HK-2 (cell line): ENCODE data around the gene SH2D1A.
A peak's percentile ranks its signal among the peaks of the same experiment; 100 is the strongest.
"Not testable (repeated sequence)": the region's sequence is repeated elsewhere in the genome, so short reads cannot be mapped to it uniquely, and the experiment has no call there.

Experiments used
- DNase-seq: peaks from one replicate; pipeline ENCODE4 v3.0.0-alpha.2; 2018; ENCODE audit not compliant: unreplicated experiment

SH2D1A gene

GRCh38 chrX:124354648-124355047, 8.3 kb downstream of the SH2D1A start:
- no peak for DNase-seq

DNA sequence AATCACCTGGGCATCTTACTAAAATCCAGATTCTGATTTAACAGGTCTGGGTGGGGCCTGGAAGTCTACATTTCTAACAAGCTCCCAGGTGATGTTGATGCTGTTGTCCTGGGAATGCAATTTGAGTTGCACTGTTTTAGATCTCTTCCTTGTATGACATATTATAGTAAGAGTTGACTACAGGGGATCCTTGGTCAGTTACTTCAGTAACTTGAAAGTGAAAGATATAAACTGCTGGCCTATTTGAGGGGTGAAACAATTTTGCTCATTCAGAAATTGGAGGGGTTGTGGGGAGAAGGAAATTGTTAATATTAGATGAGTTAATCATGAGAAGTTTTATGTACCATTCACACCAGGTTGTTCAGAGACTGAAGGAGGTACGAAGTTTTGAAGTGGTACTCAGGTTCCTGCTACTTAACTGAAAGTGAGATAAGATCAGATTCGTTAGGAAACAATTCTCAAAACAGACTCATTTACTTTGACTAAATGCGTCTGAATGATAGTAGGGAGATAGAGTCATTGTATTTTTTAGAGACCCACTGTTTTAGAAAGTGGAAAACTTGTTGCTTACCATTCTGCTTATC, 12.5 kb downstream of the SH2D1A start:
- DNase-seq: no peak

DNA sequence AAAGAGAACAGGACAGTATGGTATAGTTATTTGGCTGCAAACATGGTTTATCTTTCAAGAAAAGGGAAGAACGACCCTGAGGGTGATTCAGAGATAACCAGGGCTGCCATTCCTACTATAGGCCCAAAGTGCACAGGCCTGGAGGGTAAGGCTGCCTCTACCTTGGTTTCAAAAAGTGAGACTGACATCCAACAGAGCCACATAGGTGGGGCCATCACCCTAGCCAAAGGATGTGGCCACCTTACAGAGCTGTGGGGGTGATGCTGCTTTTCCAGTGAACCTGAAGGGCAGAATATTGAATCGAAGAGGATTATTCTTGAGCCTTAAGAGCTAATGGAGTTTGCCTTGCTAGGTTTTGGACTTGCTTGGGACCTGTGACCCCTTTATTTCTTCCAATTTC, 15.7 kb downstream of the SH2D1A start:
- no peak for DNase-seq

DNA sequence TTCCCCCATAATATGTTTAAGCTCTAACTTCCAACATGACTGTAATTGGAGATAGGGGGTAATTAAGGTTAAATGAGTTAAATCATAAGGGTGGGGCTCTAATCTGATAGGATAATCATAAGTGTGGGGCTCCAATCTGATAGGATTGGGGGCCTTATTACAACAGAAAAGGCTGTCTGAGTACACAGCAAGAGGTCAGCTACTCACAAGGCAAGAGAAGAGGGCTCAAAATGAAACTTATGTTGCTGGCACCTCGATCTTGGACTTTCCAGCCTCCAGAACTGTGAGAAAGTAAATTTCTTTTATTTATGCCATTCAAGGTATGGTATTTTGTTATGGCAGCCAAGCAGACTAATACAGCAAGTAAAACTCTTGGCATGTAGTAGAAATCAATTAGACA, 16.4 kb downstream of the SH2D1A start:
- DNase-seq: no peak

- DNase-seq: no peak
Observed at GRCh38 chrX:124369722-124370121, 23.4 kb downstream of the SH2D1A start.

DNA sequence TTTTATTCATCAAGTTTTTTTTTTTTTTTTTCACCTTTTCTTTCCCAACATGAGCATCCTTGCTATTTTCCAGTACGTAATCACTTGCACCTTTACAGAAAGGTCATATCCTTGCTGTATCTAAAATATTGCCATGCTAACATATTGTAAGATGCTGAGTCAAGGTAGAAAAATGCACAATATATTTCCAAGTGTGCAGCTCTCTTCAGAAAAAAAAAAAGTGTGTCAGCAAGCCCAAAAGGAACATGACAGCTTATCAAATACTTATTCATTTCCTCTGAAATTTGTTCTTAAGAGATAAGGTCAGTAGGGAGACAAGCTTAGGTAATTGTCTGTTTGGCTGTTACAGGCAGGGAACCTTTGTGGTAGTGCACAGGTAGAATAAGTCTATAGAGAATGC, 27.0 kb downstream of the SH2D1A start:
- no peak for DNase-seq

- DNase-seq: no peak
Observed at GRCh38 chrX:124378643-124379042, 32.3 kb downstream of the SH2D1A start.

GRCh38 chrX:124383354-124383753, 37.0 kb downstream of the SH2D1A start:
- no peak for DNase-seq

DNA sequence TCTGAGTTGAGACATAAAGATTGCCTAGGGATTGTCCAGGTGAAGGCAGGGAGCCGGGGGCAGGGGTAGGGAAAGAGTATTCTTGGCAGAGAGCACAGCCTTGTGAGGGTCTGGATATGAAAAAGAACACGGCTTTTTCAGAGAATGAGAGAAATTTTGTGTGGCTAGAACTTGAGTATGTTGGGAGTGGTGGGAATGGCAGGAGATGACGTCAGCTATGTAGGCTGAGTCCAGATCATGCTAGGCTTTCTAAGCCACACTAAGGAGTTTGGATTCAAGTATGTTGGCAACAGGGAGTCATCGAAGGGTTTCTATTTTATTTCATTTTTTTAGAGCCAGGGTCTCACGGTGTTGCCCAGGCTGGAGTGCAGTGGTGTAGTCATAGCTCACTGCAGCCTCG, 40.0 kb downstream of the SH2D1A start:
- no peak for DNase-seq

DNA sequence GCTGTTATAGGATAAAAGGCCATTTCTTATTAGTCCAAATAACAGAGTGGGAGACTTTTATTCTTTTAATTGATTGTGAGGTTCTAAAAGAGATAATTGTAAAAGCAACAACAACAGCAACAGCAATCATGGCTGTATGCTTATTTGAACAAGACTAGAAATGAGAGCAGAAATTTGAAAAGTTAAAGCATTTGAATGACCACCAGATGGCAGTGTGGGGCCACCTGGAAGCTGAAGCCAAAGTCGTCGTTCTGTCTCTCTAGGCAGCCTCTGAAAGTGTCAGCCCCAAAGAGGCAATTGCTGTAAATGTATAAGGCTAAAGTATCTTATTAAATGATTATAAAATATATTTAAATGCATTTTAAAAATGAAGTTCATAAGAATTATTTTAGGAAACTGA, 42.2 kb downstream of the SH2D1A start:
- peak; percentile 22 for DNase-seq

- DNase-seq: no peak
Observed at GRCh38 chrX:124392794-124393193, 46.4 kb downstream of the SH2D1A start.

DNA sequence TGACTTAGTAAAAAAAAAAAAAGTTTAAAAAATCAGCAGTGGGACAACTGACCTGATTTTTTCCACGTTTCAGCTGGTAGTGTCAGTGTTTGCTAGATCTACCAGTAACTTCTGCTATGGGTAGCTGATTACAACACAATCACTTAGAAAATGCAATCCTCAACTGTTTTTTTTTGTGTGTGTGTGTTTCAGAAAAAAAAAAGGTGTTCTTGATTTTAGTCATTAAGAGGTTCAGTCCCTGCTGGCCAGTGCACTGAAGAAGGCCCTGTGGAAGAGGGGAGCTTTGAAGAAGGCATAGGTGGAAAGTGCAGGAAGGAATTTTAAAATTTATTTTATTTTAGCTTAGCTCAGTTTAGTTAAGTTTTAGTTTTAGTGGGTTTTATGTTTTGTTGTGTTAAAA, 46.9 kb downstream of the SH2D1A start:
- DNase-seq: no peak

- DNase-seq: no peak
Observed at GRCh38 chrX:124393659-124394058, 47.3 kb downstream of the SH2D1A start.

- no peak for DNase-seq
Observed at GRCh38 chrX:124395145-124395880, 49.0 kb downstream of the SH2D1A start.

DNA sequence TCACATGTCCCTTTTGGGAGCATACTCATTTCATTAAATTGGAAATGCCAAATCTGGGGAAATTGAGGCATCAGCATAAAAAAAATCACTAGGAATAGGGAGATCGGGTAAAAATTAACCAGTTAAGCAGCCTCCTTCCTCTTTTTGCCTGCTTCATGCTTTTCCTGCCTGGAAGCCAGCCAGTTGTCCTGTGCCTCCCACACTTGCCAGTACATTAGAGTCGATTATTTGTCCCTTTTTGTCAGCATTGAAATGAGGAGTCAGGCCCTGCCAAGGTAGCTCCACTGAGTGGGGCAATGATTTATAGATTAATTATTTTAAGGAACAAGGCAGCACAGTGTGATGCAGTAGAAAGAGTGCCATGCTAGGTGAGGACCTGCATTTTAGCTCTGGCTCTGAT, 55.3 kb downstream of the SH2D1A start:
- no peak for DNase-seq

DNA sequence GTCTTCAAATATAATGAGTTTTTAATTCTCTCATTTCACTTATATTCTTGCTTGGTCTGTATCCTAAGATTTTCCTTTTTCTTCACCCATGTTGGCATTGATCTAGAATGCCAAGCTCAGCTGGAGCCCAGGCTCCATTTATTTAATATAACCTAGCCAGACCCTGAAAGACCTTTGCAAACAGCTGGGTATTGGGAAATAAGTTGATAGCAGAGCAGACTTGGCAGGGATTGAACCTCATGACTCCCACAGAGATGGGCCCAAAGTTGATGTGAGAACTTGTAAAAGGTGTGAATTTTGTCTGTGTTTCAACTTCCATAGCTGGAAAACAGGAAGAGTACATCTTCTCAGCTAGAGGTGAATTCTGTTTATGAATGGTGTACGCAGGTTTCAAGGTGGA, 59.5 kb downstream of the SH2D1A start:
- no peak for DNase-seq

- peak; percentile 63 for DNase-seq
Observed at GRCh38 chrX:124406294-124407014, 60.1 kb downstream of the SH2D1A start.

GRCh38 chrX:124407226-124407625, 60.9 kb downstream of the SH2D1A start:
- no peak for DNase-seq

DNA sequence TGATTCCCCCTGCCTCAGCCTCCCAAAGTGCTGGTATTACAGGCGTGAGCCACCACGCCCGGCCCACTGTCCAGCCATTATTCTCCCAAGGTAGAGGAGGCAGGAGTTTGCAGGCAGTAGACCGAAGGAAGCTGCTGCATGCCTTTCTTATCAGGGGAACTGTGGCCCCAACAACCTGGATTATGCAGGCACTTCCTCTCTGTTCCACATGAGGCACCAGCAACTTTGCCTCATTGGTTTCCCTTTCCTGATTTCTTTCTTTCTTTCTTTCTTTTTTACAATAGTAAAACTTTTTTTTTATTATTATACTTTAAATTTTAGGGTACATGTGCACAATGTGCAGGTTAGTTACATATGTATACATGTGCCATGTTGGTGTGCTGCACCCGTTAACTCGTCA, 62.0 kb downstream of the SH2D1A start:
- DNase-seq: not testable (repeated sequence)

DNA sequence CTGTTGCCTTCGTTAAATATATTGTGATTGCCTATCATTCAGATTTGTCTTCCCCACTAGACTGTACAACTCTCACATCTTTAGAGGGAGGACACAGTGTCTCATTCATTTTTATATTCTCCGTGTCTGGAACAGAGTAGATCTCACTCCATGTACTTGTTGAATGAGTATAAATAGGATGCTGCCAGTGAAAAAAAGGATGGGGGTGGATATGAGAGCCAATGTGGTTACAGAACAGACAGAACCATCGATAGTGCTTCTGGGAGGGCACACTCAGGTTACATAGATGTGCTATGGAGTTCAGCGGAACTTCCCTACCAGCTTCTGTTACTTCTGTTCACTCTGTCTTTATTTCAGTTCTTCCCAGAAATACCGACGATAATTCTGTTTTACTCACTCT, 66.9 kb downstream of the SH2D1A start:
- no peak for DNase-seq

- DNase-seq: no peak
Observed at GRCh38 chrX:124414281-124414680, 67.9 kb downstream of the SH2D1A start.

DNA sequence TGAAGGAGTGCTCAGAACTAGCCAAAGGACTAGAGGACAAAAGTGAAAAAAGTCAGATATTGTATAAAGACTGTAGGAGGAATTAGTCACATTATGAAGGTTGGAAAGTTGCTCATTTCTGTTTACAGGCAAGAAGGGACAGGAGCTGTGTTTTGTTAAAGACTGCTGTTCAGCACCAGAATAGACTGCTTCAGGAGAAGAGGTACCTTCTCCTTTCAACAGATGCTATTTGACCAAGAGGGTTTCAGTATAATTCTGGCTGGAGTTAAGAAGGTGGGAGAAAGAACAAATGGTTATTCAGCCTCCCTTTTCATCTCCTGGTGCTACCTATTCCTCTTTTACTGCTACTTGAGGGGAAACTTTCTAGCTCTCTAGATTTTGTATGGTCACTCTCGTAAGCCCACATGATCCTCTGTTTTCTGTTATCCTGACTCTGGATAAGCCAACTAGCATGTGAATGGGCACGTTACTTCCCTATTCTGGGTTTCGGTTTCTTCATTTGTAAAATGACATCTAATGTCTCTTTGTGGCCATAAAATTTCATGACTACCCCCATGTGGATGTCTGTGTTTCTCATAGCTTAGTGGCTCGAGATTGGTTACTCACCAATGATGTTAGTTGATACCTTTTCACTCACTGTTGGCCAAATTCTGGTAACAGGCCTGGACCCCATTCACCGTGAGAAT, 68.9 kb downstream of the SH2D1A start:
- DNase-seq: no peak
